GM12874 (cell line): ENCODE results near the gene NUDT12.

Experiments
- CTCF ChIP-seq: IDR thresholded peaks from 2 replicates; pipeline ENCODE4 v1.5.1; 2011; ENCODE audit warnings: low read depth, mild to moderate bottlenecking, control low read depth, low read length, moderate library complexity; ENCODE audit not compliant: insufficient read depth

The NUDT12 gene

GRCh38 chr5:103571730-103572129, 9.1 kb upstream of the NUDT12 start:
- TF ChIP-seq CTCF = no peak

GRCh38 chr5:103569313-103570060, 6.9 kb upstream of the NUDT12 start:
- no peak for TF ChIP-seq CTCF

- TF ChIP-seq CTCF = no peak
Observed at GRCh38 chr5:103565719-103566118, 3.1 kb upstream of the NUDT12 start.

- no peak for TF ChIP-seq CTCF
Observed at GRCh38 chr5:103561685-103562452, 720 bp downstream of the NUDT12 start.

GRCh38 chr5:103560826-103561225, 1.8 kb downstream of the NUDT12 start:
- TF ChIP-seq CTCF = no peak

GRCh38 chr5:103546858-103547257, 15.7 kb downstream of the NUDT12 start:
- TF ChIP-seq CTCF = no peak

GRCh38 chr5:103542441-103542840, 20.1 kb downstream of the NUDT12 start:
- TF ChIP-seq CTCF = no peak
